Liver (tissue), 3 donors: ENCODE data around the gene LMNTD2.

Source experiments
- GABPA ChIP-seq, 2 donors: IDR thresholded peaks in 1 of 2; conservative IDR thresholded peaks in 1 of 2; 2 replicates each; pipeline ENCODE4 v1.6.1; 2016; ENCODE audit warnings: antibody characterized with exemption in 2 of 2, mild to moderate bottlenecking in 1 of 2, moderate library complexity in 1 of 2
- JUND ChIP-seq, 2 donors: IDR thresholded peaks; 2 replicates each; pipeline ENCODE4 v1.6.1; 2016; ENCODE audit warnings: antibody characterized with exemption in 2 of 2
- RAD21 ChIP-seq, 2 donors: IDR thresholded peaks; 2 replicates each; pipeline ENCODE4 v1.6.1; 2016; ENCODE audit warnings: antibody characterized with exemption in 2 of 2, mild to moderate bottlenecking in 2 of 2
- TF ChIP-seq, protein P1 (sequence below): fragments of 150-350 bp; IDR thresholded peaks from 2 replicates; pipeline ENCODE4 v1.5.1; 2017; ENCODE audit warnings: improper control_type of control experiment, low read depth, low read length; ENCODE audit not compliant: missing input control
- TF ChIP-seq, protein P2 (sequence below): IDR thresholded peaks from 2 replicates; pipeline ENCODE4 v1.6.1; 2016; ENCODE audit warnings: antibody characterized with exemption
- TF ChIP-seq, protein P3 (sequence below): IDR thresholded peaks from 2 replicates; pipeline ENCODE4 v1.6.1; 2016; ENCODE audit warnings: antibody characterized with exemption
- TF ChIP-seq, protein P4 (sequence below): IDR thresholded peaks from 2 replicates; pipeline ENCODE4 v1.6.1; 2016; ENCODE audit warnings: antibody characterized with exemption
- TF ChIP-seq, protein P5 (sequence below): IDR thresholded peaks from 2 replicates; pipeline ENCODE4 v1.6.1; 2016; ENCODE audit warnings: antibody characterized with exemption, mild to moderate bottlenecking
- donor health status: healthy.
- donor health status: healthy.

DNA sequence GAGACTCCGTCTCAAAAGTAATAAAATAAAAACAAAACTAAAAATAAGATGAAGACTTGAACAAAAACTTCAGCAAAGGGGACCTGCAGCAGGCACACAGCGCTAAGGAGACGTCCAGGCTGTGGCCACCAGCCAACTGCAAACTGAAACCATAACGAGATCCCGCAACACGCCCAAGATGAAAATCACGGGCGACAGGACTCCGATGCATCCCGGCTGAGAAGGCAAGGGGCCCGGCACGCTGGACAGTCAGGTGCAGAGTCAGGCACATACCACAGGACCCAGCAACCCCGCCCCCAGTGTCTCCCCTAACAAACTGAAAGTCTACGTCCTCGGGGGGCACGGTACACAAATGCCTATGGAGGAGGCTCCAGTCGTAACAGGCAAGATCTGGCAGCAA is 34.3 kb downstream of the LMNTD2 start:
- TF ChIP-seq, protein P1, sequence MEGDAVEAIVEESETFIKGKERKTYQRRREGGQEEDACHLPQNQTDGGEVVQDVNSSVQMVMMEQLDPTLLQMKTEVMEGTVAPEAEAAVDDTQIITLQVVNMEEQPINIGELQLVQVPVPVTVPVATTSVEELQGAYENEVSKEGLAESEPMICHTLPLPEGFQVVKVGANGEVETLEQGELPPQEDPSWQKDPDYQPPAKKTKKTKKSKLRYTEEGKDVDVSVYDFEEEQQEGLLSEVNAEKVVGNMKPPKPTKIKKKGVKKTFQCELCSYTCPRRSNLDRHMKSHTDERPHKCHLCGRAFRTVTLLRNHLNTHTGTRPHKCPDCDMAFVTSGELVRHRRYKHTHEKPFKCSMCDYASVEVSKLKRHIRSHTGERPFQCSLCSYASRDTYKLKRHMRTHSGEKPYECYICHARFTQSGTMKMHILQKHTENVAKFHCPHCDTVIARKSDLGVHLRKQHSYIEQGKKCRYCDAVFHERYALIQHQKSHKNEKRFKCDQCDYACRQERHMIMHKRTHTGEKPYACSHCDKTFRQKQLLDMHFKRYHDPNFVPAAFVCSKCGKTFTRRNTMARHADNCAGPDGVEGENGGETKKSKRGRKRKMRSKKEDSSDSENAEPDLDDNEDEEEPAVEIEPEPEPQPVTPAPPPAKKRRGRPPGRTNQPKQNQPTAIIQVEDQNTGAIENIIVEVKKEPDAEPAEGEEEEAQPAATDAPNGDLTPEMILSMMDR, result no peak
- no peak for TF ChIP-seq GABPA (IDR thresholded peaks at IDR 0.05 in 1 of 2, conservative IDR thresholded peaks at IDR 0.05 in 1 of 2)
- TF ChIP-seq, protein P2, sequence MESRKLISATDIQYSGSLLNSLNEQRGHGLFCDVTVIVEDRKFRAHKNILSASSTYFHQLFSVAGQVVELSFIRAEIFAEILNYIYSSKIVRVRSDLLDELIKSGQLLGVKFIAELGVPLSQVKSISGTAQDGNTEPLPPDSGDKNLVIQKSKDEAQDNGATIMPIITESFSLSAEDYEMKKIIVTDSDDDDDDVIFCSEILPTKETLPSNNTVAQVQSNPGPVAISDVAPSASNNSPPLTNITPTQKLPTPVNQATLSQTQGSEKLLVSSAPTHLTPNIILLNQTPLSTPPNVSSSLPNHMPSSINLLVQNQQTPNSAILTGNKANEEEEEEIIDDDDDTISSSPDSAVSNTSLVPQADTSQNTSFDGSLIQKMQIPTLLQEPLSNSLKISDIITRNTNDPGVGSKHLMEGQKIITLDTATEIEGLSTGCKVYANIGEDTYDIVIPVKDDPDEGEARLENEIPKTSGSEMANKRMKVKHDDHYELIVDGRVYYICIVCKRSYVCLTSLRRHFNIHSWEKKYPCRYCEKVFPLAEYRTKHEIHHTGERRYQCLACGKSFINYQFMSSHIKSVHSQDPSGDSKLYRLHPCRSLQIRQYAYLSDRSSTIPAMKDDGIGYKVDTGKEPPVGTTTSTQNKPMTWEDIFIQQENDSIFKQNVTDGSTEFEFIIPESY, result no peak
- TF ChIP-seq, protein P3, sequence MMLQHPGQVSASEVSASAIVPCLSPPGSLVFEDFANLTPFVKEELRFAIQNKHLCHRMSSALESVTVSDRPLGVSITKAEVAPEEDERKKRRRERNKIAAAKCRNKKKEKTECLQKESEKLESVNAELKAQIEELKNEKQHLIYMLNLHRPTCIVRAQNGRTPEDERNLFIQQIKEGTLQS, result no peak
- TF ChIP-seq, protein P4, sequence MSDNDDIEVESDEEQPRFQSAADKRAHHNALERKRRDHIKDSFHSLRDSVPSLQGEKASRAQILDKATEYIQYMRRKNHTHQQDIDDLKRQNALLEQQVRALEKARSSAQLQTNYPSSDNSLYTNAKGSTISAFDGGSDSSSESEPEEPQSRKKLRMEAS, result no peak
- TF ChIP-seq JUND (IDR thresholded peaks at IDR 0.05), result no peak
- no peak for TF ChIP-seq RAD21 (IDR thresholded peaks at IDR 0.05)
- TF ChIP-seq, protein P5, sequence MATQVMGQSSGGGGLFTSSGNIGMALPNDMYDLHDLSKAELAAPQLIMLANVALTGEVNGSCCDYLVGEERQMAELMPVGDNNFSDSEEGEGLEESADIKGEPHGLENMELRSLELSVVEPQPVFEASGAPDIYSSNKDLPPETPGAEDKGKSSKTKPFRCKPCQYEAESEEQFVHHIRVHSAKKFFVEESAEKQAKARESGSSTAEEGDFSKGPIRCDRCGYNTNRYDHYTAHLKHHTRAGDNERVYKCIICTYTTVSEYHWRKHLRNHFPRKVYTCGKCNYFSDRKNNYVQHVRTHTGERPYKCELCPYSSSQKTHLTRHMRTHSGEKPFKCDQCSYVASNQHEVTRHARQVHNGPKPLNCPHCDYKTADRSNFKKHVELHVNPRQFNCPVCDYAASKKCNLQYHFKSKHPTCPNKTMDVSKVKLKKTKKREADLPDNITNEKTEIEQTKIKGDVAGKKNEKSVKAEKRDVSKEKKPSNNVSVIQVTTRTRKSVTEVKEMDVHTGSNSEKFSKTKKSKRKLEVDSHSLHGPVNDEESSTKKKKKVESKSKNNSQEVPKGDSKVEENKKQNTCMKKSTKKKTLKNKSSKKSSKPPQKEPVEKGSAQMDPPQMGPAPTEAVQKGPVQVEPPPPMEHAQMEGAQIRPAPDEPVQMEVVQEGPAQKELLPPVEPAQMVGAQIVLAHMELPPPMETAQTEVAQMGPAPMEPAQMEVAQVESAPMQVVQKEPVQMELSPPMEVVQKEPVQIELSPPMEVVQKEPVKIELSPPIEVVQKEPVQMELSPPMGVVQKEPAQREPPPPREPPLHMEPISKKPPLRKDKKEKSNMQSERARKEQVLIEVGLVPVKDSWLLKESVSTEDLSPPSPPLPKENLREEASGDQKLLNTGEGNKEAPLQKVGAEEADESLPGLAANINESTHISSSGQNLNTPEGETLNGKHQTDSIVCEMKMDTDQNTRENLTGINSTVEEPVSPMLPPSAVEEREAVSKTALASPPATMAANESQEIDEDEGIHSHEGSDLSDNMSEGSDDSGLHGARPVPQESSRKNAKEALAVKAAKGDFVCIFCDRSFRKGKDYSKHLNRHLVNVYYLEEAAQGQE, result no peak
